CD4-positive, alpha-beta T cell treated with Interferon alpha-2 for 1 hour (primary cell): ENCODE results near the gene PDCD7.
"Not testable (repeated sequence)": the region's sequence is repeated elsewhere in the genome, so short reads cannot be mapped to it uniquely, and the experiment has no call there.

Source experiments
- DNase-seq, 2 donors: peaks; one replicate each; pipeline ENCODE4 v3.0.0-alpha.2; 2020 to 2022

PDCD7 gene

DNA sequence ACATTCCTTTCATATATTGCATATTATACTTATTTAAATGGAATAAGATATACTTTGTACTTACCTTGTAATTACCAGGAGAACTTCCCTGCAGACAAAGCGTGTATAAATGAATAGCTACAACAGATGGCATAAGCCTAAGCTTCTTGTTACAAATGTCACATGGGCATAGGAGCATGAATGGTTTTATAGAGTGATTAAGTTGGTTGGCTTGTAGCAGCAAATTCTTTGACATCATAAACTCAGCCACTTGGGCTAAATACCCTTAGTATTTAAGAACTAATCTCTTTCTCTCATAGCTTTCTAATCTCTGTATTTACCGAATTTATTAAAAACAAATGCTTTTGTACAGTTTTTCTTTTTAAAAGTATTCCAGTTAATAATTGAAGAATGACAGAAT, 18.5 kb downstream of the PDCD7 start, which contains the start of gene UBAP1L:
Gene UBAP1L (minus strand): TSS at position 115 of the 400 bp plus-strand sequence. CDS start 8,985 bp downstream, outside the sequence.
- no peak for DNase-seq

DNA sequence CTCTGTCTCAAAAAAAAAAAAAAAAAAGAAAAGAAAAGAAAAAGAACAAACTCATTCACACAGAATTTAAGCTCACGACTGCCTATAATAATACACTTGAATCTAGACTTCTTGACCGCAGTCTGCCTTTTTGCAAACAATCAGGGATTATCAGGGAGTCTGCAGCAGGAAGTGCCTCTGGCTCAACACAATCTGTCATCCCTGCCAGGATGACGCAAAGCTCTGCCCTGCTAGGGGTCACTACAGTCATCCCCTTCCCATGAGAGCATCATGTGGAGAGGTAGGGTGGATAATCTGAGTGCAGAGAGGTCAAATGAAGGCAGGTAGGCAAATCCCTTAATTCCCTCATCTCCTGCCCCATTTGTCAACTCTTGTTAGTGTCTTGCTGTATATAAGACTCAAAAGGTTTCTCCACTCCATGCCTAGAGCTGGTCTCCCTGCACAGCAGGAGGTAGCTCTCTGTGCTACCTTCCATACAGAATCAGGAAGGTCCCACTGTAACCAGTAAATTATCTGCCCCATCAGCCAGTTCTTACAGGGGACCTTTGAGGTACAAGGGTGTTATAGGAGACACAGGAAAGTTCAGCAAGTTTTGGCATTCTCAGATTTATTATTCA, 22.8 kb downstream of the PDCD7 start:
- no peak for DNase-seq

DNA sequence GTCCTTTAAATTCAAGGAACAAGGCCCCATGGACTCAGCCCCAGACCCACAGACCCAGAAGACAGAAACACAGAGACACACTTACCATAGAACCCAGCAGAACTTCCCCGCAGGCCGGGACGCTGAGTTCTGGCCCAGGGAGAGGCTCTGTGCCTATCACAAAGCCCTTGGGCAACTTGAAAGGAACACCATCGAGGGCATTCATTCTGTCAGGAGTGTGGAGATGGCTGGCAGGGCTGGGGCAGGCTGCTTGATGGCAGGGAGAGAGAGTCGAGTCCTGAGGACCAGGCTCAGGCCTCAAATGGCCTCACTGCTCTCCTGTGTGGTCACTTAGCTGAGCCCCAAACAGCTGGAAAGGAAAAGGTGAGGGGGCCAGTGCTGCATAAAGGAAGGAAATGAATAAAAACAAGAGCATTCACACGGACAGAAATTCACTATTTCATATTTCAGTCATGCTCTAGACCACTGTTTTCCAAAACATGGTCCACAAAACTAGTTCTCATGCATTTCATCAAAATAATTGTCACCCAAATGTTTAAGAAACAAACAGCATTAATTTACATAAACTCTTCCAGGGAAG, 27.5 kb downstream of the PDCD7 start:
- DNase-seq, result no peak

DNA sequence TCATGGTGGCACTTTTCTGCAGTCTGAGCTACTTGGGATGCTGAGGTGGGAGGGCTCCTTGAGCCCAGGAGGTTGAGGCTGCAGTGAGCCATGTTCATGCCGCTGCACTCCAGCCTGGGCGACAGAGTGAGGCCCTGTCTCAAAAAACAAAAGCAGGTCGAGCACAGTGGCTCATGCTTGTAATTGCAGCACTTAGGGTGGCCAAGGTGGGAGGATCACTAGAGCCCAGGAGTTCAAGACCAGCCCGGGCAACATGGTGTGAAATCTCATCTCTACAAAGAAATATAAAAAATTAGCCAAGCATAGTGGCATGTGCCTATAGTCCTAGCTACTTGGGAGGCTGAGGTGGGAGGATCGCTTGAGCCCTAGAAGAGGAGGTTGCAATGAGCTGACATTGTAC, 28.6 kb downstream of the PDCD7 start:
- no peak for DNase-seq

DNA sequence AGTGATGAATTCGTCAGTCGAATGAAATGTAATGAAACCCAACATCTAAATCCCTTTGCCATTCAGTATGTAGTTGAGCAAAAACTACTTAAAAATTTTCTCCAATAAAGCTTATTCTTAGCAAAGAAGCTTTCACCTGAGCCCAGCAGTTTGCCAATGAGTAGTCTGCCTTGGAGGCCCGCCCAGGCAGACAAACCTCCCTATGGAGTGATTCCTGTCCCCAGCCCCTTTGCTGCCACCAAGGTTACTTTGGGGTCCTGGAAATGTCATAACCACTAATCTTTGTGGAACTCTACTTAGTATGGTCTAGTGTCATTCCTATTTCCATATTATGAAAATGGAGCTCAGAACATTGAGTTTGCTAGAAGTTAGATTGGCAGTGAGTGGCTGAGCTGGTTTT, 30.7 kb downstream of the PDCD7 start:
- DNase-seq, result no peak

DNA sequence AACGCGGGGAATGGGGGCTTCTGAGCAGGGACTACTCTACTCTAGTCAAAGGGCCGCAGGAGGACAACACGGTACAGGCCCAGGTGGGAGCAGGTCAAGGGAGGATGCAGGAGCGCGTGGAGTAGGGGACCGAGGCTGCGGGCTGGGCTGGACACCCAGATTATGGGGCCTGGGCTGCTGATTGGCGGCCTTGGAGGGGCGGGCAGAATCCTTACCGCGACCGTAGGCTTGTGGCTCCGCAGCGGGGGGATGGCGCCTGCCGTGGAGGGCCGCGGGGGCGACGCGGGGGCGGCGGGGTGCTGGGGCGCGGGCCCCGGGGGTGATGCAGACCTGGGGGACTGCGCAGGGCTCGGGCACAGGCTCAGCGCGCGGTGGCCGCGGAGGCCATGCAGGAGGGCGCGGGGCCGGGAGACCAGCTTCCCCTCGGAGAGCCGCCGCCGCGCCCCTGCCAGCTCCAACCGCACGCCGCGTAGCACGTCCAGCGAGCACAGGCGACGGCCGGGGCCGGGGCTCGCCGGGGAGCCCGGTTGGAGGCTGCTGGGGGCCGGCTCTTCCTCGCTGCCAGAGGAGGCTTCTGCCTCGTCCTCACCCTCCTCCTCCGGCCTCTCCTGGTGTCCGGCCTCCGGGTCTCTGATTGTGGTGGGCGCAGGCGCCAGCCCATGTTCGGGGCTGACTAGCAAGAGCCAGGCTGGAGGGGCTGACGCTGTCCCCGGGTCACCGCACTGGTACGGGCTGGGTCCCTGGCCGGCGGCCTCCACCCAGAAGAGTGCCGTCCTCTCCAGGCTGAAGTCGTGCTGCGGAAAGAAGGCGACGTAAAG, 31.5 kb downstream of the PDCD7 start:
- DNase-seq, result no peak

DNA sequence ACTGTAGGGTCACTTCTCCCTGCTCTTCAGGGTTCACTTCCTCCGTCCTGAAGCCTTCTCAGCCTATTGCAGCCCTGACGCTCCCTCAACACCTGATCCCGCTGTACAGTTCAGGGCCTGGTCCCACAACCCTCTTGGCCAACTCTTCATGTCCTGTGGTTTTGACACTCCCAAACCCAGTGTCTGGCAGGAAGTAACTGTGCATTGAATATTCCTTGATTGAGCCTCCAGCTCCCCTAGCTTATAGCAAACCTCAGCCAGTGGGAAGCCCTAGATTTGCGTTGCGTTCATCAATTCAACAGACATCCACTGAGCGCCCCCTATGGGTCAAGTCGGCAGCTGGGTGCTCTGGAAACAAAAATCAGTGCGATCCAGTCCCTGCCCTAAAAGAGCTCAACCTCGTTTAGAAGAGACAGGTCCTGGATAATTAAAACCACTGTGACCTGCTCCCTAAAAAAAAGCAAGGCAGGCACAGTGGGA, 32.2 kb downstream of the PDCD7 start:
- DNase-seq, result peak; percentile 34 to 60

DNA sequence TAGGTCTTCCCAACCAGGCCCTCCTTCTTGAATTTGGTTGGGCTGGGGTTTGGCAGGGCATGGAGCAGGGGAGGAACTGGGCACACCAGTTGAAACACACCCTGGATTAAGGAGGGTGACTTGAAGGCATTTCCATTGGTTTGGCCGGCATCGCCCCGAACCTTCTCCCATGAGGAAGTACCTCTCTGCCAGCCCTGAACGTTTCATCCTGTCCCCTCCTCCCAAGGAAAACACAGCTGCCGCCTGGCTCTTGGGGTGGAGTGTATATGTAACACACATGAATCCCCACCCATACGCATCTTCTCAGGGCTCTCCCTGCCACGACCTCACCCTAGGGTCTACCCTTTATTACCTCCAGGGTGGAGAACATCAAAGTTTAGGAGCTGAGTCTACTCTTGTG, 33.2 kb downstream of the PDCD7 start:
- no peak for DNase-seq

DNA sequence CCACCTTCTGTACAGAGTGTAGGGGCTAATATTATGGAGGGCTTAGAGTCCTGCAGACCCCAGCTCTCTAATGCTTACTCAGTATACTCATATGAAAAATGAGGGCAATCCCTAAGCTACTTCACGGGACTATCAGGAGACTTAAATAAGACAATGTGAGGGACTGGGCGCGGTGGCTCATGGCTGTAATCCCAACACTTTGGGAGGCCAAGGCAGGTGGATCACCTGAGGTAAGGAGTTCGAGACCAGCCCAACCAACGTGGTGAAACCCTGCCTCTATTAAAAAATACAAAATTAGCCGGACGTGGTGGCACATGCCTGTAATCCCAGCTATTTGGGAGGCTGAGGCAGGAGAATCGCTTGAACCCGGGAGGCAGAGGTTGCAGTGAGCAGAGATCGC, 33.8 kb downstream of the PDCD7 start:
- not testable (repeated sequence) for DNase-seq

DNA sequence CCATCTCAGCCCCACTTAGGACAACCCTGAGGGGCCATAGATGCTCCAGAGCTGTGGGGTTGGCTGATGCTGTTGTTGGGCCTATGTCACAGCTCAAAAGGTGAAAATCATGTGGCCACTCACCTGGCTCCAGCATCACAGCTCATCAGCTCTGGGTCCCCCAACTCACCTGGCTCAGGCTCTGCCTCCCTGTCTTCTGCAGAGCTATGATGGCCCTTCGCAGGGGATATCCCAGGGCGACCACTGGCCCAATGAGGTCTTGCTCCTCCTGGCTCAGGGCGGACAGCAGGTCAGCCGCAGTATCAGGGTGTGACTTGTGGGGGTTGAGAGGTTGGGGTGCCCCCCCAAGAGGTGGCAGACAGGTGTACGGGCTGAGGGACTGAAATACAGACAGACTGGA, 34.3 kb downstream of the PDCD7 start:
- no peak for DNase-seq

DNA sequence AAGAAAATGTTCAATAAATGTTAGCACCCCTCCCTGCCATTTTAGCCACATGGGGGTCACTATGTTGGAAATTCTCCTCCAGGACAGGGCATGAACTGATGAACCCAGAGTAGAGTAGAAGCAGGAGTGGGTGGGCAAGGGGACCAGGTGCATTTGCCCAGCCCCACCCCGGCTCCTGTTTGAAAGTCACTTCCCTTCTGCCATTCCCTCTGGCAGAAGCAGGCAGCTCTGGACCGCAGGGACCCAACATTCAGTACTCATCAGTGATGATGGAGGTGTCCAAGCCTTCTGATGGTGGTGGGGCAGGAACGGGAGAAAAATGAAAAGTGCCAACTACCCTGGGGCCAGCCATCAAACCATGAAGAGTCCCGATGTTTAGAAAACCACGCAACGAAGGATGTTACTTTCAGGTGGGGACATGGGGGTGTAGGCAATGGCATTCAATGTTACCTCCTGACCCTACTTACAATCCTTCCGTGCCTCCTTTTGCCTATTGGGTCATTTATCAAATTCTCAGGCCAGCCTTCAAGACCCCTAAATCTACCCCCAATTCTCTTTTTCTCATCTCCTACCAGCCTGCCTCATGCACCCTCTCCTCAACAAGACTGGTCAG, 35.9 kb downstream of the PDCD7 start:
- DNase-seq, result no peak

DNA sequence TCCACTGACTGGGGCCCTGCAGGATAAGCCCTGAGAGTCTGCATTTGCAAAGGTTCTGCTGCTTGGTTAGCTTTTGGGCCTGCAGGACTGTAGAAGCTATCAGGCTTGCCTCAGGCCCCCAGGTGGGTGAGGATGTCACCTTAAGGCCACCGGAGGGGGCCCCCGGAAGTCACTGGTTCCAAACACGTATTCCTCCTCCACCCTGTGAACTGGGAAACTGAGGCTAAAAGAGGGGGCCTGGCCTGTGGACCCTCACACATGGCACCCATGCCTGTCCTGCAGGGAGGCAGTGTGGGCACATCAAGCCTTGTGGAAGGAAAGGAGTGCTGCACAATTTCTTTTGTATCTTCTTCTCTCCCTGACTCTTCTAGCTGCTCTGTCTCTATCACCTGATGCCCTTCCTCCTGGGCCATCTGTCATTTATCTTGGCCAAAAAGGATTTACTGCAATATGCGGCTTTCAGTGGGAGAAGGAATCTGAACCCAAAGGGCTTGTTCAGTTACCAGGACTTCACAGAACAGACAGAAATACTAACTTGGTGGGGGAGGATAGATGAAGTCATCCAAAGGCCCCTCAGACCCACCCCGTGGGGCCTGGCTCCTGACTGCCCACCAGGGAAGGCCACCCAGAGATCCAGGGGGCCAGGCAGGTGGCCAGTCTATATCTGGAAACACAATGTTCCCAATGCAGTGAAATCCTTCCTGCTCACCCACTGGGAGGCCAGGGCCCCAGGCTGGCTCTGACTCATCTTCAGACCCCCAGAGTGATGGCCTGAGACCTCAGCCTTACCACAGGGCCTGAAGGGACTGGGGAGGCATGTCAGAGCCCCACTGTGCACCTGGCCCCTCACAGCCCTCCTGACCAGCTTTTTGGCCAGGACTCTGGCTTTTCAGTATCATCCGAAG, 36.9 kb downstream of the PDCD7 start:
- no peak for DNase-seq

DNA sequence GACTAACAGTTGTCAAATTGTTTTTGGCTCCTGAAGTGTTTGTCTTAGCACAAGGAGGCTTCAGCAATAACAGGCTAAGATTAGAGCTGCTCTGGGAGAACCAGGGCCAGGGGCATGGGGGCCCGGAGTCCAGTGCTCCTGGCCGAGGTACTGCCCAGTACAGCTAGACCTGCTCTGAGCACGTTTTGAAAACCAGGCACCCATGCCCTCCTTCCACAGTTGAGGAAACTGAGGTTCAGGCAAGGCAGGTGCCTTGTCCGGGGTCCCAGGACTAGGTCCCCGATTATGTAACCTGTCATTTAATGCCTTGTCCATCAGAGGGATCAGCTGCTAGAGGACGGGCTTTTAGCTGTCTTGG, 37.9 kb downstream of the PDCD7 start:
- no peak for DNase-seq

DNA sequence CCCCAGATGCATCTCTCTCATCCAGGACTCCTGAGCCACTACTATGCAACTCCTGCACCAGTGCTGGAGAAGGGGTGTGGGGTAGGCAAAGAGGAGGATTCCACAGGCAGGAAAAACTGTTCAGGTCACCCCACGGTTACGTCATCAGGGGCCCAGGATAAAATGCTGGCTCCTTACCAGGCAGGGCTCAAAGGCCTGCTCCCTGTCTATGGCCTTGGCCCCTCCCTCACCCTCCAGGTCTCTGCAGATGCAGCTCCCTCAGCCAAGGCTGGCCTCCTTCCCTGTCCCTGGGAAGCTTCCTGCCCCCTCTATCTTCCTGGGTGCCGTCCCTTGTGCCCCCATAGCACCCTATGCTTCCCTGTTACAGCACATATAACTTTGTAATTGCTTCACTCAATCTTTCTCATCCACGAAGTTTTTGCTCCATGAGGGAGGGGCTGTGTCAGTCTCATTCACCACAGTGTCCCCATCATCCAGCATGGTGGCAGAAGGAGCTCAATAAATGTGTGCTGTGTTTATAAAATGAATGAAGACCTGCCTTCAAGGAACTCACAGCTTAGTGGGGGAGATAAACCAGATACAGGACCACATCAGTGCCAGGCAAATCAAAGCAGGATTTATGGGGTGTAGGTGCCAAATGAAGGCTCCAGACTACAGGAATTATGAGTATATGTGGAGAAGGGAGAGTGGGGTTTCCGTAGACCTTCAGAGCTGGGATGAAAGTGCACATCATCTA, 38.4 kb downstream of the PDCD7 start:
- DNase-seq, result no peak

DNA sequence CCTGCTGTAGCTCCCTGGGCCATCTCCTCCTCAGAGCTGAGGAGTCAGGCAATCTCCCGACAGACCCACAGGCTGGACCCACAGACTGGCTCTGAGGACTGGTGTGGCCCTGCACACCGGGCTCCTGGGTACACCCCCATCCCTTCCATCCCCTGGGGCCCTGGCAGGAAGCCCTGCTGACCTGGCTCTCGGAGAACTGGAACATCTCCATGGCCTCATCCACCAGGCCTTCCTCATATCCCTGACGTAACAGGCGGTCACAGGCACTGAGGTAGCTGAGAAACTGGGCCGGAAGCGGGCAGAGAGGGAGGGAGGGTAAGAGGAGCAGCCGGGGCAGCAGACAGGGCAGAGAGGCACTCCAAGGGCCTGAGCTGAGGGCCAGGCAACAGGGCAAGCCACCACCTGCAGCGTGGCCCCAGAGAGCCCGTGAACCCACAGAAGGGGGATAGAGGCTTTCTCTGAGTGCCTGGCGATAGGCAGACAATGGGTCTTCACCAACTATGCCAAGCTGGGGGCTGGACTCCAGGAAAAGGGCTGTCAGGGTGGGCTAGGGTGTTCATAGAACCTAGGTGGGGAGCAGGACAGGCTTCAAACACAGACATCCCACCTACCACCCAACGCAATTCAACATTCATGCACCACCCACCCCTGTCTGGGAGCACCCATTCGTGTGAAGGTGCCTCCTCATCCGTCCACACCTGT, 39.2 kb downstream of the PDCD7 start:
- no peak for DNase-seq

DNA sequence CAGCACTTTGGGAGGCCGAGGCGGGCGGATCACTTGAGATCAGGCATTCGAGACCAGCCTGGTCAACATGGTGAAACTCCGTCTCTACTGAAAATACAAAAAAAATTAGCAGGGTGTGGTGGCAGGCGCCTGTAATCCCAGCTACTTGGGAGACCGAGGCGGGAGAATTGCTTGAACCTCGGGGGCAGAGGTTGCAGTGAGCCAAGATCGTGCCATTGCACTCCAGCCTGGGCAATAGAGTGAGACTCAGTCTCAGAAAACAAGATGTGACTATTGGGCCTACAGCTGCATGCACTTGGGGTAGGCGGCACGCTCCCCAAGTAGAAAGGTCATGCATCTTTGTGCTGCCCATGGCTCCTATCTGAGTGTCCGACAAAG, 39.8 kb downstream of the PDCD7 start:
- DNase-seq, result not testable (repeated sequence)

DNA sequence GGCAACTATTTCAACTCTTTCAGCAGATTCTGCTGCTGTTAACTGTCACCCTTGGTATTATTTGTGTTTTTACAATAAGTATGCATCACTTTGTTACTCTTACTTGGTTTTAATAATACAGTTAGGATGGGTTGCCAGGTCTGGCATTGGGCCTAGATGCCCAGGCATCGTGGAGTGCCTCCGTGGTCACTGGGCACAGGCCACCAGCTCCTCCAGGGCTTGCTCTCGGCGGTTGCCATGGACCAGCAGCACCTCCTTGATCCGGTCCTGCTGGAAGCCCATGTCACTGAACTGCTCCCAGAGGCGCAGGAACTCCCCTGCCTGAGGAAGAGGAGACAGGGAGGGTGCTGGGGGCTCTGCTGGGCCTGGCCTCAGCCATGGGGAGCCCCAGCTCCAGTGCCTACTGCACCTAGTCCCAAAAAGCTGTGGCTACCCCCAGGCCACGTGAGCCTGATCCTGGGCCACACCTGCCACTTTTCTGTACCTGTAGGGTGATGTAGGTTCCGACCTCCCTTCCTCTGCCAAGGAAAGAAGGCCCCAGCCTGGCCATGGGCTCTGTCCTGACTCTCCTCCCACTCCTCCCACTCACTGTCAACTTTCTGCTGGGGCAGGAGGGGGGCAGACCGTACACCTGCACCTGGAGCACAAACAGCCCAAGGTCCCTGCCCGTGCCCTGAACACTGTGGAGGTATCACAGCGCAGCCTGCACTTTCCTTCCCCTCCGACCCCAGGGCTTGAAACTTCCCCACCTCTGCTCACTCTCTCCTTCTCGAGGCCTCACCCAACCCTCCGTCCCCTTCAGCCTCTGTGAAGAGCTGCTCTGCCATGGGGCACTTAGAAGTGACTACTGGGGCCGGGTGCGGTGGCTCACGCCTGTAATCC, 40.5 kb downstream of the PDCD7 start:
- DNase-seq, result no peak

DNA sequence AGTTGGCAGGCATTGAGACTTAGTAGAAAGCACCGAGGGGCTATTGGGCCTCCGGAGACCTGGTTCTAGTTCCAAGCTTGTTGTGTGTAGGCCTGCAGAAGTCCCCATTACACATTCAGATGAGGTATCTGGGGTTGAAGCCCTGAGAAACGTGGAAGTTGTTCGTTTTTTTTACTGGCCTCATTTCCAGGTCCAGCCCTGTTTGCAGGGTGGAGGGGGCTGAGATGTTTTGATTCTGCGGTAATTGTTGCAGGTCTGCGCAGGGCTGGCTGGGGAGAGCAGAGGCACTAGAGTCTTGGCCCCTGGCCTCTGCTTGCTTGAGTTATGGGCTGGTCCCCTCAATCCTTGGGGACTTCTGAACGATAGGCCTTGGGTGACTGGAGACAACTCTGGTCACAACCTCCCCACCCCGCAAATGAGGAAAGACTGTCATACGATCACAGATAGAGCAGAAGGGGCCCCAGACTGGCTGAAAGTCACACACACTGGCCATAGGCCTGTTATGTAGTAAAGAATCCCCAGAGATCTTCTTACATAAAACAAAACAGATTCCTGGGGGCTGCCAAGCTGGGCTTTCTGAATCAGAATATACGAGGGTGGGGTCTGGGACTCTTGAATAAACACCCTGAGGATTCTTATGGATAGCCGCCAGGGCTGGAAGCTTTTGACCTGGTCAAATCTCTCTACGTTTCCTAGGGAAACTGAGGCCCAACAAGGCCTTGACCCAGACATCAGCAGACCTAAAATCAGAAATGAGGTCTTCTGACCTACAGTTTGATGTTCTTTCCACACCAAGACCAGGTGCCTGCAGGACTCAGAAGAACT, 41.5 kb downstream of the PDCD7 start:
- no peak for DNase-seq

DNA sequence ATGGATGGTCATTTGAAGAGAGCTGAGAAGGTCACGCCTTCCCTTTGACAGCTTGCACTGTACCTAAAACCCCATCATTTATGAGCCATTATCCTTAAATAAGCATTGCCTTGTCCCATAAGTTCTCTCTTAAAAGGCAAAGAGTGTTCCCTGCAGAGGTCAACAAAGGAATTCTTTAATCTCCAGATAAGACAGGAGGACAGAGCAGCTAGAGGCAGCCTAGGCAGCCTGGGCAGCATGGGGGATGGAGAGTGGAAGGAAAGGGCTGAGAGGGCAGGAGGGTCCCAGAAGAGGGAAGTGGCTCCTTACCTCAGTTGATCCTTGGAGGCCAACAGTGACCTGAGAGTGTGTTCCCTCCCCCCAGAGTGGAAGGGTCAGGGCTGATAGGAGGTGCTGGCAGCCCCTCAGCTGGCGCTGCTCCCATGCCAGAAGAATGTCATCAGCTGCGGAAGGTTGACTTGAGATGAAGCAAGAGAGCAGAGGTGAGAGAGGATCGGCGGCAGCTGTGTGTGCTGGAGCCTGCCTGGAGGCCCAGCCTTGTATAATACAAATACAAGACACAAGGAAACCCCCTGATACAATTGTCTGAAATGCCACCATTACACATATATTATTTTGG, 44.3 kb downstream of the PDCD7 start:
- DNase-seq, result no peak
